ENCODE measurements around the gene UVRAG. TPM values are rescaled to one million over a fixed set of nuclear protein-coding genes. Genes with fewer than 3 reads are reported as not detected.
A peak's percentile ranks its signal among the peaks of the same experiment; 100 is the strongest.
"Not testable (repeated sequence)": the region's sequence is repeated elsewhere in the genome, so short reads cannot be mapped to it uniquely, and the experiment has no call there.

Gene UVRAG
- total and polyA plus RNA-seq, 4 donors, result 7.9 to 47.0 (median 20.1) TPM

DNA sequence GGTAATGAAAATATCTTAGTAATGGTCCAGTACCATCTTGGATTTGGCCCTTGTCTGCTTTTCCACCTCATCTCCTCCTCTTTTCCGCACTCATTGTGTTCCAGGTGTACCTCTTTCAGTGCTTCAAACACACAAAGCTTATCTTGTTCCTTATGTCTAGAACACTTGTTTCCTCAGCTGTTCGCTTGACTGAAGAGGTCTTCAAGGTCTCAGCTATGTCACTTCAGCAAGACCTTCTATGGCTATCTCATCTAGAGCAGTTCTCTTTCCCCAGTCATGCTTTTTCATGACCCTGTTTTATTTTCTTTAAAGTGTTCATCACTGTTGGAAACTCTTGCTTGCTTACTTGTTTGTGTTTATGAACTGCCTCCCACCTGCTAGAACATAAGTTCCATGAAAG lies 47.4 kb downstream of the UVRAG start:
- WGBS, 2 donors, result 98 to 99% methylated on average over 2 of the region's 2 CpGs
- Histone ChIP-seq H3K36me3 (ENCODE audit: control insufficient read depth in 1 of 2, insufficient read depth in 2 of 2, low read length in 1 of 2) (no peaks in the 10 kb centered on the region), H3K4me1 (ENCODE audit: control insufficient read depth in 1 of 2, insufficient read depth in 2 of 2, low read length in 2 of 2) (no peaks in the 10 kb centered on the region), H3K27me3 (ENCODE audit: control insufficient read depth in 1 of 2, insufficient read depth in 2 of 2, low read length in 1 of 2) (no peaks in the 10 kb centered on the region), H3K9me3 (ENCODE audit: control insufficient read depth, low read length) (no peaks in the 10 kb centered on the region), H3K4me3 (ENCODE audit: low read length in 2 of 2) (no peak overlapping the region), H3K27ac (ENCODE audit: low read depth in 1 of 2, low read length in 2 of 2) (no peak overlapping the region)
- intact Hi-C loops (cut with DNase I), result loop anchor here in 1 of 2 donors (10.0 kb wide), 1 partner anchor 158 kb away; no protein-coding TSS in a partner anchor
- no peak for ATAC-seq (ENCODE audit: low FRiP score)
- no peak for DNase-seq

DNA sequence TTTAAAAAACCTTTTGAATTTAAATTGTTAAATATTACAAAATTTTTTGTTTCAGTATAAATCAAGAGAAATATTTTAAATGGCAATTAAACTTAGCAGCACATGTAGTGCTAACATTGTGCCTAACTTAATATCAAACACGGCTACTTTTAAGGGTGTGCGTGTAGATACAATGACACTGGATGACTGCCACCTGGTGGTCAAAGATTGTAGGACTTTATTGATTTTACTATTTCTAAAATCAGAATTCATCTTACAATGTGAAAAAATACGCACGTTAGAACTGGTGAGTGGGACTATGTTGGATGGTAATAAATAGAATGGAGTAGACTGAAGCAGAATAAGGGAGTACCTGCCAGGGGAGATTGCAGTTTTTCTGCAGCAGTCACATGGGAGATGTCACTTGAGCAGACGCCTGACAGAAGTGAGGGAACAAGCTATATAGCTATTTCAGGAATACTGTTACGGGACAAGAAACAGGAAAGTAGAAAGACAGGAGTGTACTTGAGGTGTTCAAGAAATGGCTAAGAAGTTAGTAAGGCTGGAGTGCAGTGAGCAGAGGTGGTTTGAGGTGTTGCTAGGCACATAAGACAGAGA lies 52.9 kb downstream of the UVRAG start:
- Histone ChIP-seq H3K36me3 (ENCODE audit: control insufficient read depth in 1 of 2, insufficient read depth in 2 of 2, low read length in 1 of 2) (no peaks in the 10 kb centered on the region), H3K27me3 (ENCODE audit: control insufficient read depth in 1 of 2, insufficient read depth in 2 of 2, low read length in 1 of 2) (no peaks in the 10 kb centered on the region), H3K4me3 (ENCODE audit: low read length in 2 of 2) (no peak overlapping the region), H3K4me1 (ENCODE audit: control insufficient read depth in 1 of 2, insufficient read depth in 2 of 2, low read length in 2 of 2) (no peaks in the 10 kb centered on the region), H3K9me3 (ENCODE audit: control insufficient read depth, low read length) (no peaks in the 10 kb centered on the region), H3K27ac (ENCODE audit: low read depth in 1 of 2, low read length in 2 of 2) (no peak overlapping the region)
- intact Hi-C loops (cut with DNase I), result loop anchor here (1.0 to 10.0 kb wide), 3 partner anchors 65 to 163 kb away; no protein-coding TSS in a partner anchor
- no peak for DNase-seq
- peak; percentile 60 for ATAC-seq (ENCODE audit: low FRiP score)
- WGBS, 2 donors, result 28 to 36% methylated on average over 6 of the region's 6 CpGs

DNA sequence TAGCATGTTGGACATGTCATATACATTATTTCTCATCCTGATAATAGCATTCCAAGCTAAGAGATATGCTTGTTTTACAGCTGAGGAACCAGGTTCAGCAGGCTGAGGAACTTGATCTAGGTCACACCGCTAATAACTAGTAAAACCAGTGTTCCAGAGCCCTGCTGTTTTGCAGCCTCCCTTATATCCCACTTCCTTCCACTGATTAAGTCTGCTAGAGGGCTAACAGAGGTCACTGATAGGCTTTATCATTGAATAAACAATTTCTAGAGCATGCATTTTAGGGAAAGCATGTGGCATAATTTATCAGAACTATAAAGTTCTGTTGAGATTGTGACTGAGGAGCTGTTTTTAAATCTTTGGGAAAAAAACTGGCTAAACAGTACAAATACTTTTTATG lies 54.0 kb downstream of the UVRAG start:
- no peak for DNase-seq
- intact Hi-C loops (cut with DNase I), result loop anchor here (1.0 to 10.0 kb wide), 3 partner anchors 66 to 164 kb away; no protein-coding TSS in a partner anchor
- H3K27ac ChIP-seq (ENCODE audit: low read depth in 1 of 2, low read length in 2 of 2), result no peak overlapping the region
- no peaks in the 10 kb centered on the region for H3K9me3 ChIP-seq (ENCODE audit: control insufficient read depth, low read length)
- no peaks in the 10 kb centered on the region for H3K36me3 ChIP-seq (ENCODE audit: control insufficient read depth in 1 of 2, insufficient read depth in 2 of 2, low read length in 1 of 2)
- no peaks in the 10 kb centered on the region for H3K27me3 ChIP-seq (ENCODE audit: control insufficient read depth in 1 of 2, insufficient read depth in 2 of 2, low read length in 1 of 2)
- 31 to 59% methylated on average over 1 of the region's 1 CpG for WGBS, 2 donors
- no peaks in the 10 kb centered on the region for H3K4me1 ChIP-seq (ENCODE audit: control insufficient read depth in 1 of 2, insufficient read depth in 2 of 2, low read length in 2 of 2)
- no peak for ATAC-seq (ENCODE audit: low FRiP score)
- no peak overlapping the region for H3K4me3 ChIP-seq (ENCODE audit: low read length in 2 of 2)

DNA sequence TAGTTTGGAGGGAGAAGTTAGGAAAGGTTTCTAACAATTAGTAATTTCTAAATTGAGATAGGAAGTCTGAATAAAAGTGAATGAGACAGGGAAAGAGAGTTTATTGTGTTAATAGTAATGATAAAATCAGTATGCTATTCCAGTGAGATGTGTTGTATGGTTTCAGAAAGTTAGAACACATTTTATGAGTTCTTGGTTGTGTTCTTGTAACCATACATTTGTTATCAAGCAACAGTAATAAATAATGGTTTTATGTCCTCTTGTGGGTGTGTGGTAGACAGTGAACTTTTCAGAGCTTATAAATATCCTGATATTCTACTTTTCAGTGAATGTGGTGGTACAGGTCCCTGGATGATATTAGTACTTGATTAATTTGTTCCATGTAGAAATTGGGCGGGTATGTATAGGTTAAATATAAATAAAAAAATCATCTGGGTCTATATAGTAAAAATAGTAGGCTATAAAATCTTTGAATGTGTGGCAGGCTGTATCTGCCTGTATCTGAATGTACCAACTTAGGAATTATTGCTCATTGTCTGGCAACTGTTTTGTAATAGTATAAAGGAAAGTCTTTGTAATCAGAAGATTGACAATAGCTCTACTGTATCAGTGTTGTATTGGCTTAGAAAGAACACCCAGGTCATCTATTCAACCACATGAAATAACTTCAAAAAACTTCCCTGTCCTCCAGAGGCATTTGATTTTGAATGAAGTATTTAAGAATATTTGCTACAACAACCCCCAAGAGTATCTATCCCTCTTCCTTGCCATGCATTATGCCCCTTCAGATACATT lies 54.8 kb downstream of the UVRAG start:
- DNase-seq (no peak), ATAC-seq (ENCODE audit: low FRiP score) (no peak)
- H3K27me3 ChIP-seq (ENCODE audit: control insufficient read depth in 1 of 2, insufficient read depth in 2 of 2, low read length in 1 of 2), result no peaks in the 10 kb centered on the region
- 91 to 96% methylated on average over 1 of the region's 1 CpG for WGBS, 2 donors
- H3K36me3 ChIP-seq (ENCODE audit: control insufficient read depth in 1 of 2, insufficient read depth in 2 of 2, low read length in 1 of 2), result no peaks in the 10 kb centered on the region
- intact Hi-C loops (cut with DNase I), result loop anchor here in 1 of 2 donors (2.0 to 10.0 kb wide), 2 partner anchors 67 to 165 kb away; no protein-coding TSS in a partner anchor
- H3K9me3 ChIP-seq (ENCODE audit: control insufficient read depth, low read length), result no peaks in the 10 kb centered on the region
- H3K4me3 ChIP-seq (ENCODE audit: low read length in 2 of 2), result no peak overlapping the region
- no peak overlapping the region for H3K27ac ChIP-seq (ENCODE audit: low read depth in 1 of 2, low read length in 2 of 2)
- H3K4me1 ChIP-seq (ENCODE audit: control insufficient read depth in 1 of 2, insufficient read depth in 2 of 2, low read length in 2 of 2), result no peaks in the 10 kb centered on the region

DNA sequence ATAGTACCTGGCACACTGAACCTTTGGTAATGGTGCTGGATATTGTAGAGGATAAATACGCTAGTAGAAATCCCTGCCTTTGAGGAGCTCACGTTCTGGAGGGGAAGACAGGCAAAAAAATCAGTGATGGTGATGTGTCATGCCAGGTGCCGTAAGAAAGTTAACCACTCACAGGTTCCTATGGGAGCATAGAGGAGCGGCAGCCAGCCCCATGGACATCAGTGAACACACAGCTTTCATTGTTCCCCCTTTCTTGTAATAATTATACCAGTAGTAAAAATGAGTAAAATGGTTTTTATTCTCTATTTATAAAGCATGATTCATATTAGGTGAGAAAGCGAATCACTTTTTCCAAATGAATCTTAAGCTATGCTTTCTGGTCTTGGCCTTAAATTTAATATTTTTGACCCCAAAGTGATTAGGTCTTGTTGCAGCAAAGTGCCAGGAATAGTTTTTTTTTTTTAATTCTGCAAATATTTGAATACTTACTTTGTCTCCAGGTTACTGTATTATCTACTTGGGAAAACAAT lies 57.9 kb downstream of the UVRAG start:
- no peak overlapping the region for H3K4me3 ChIP-seq (ENCODE audit: low read length in 2 of 2)

DNA sequence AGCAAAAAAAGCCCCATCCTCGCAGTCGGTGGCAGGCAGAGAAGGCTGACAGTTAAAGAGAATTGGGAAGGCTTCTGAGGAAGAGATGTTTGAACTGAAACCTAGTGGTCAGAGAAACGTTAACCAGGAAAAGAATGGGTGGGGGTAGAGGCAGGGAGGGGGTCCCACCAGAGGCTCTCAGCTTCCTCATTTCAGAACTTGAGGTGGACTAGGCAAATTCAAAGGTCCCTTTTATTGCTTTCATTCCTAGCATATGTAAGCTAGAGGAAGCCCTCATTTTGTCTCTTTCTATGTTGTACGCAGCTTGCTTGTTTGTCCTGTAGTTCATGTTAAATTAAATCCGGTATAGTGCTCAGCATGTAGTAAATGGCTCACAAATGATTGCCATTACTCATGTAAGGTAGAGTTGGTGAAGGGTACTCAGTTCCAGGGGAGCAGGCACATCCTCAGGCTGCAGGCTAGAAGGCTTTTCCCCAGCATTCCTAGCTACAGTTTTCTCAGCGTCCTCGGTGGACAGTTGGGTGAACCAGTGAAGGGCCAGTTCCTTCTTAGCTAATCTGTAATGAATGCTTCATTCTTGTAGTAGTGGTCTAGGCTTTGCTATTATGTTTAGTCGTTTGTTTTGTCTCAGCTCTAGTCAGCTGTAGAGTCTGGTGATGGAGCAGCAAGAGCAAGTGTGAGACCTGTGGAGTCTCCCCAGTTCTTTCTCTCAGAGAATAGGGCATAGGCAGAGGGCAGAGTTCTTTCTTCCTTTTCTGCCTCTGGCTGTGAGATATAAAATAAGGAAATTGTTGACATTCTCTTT lies 58.6 kb downstream of the UVRAG start:
- DNase-seq, result no peak
- 80% methylated on average over 8 of the region's 8 CpGs for WGBS, 2 donors
- no peaks in the 10 kb centered on the region for H3K36me3 ChIP-seq (ENCODE audit: control insufficient read depth in 1 of 2, insufficient read depth in 2 of 2, low read length in 1 of 2)
- H3K9me3 ChIP-seq (ENCODE audit: control insufficient read depth, low read length), result no peaks in the 10 kb centered on the region
- no peak for ATAC-seq (ENCODE audit: low FRiP score)
- no peaks in the 10 kb centered on the region for H3K4me1 ChIP-seq (ENCODE audit: control insufficient read depth in 1 of 2, insufficient read depth in 2 of 2, low read length in 2 of 2)
- H3K27ac ChIP-seq (ENCODE audit: low read depth in 1 of 2, low read length in 2 of 2), result no peak overlapping the region
- H3K4me3 ChIP-seq (ENCODE audit: low read length in 2 of 2), result no peak overlapping the region
- intact Hi-C loops (cut with DNase I), result no loop called here
- no peaks in the 10 kb centered on the region for H3K27me3 ChIP-seq (ENCODE audit: control insufficient read depth in 1 of 2, insufficient read depth in 2 of 2, low read length in 1 of 2)

More for the DNA sequence above, 57.9 kb downstream of the UVRAG start:
- no peak overlapping the region for H3K27ac ChIP-seq (ENCODE audit: low read depth in 1 of 2, low read length in 2 of 2)
- 69 to 72% methylated on average over 5 of the region's 5 CpGs for WGBS, 2 donors
- DNase-seq (no peak), ATAC-seq (ENCODE audit: low FRiP score) (no peak)
- no peaks in the 10 kb centered on the region for H3K4me1 ChIP-seq (ENCODE audit: control insufficient read depth in 1 of 2, insufficient read depth in 2 of 2, low read length in 2 of 2)
- no peaks in the 10 kb centered on the region for H3K36me3 ChIP-seq (ENCODE audit: control insufficient read depth in 1 of 2, insufficient read depth in 2 of 2, low read length in 1 of 2)
- no peaks in the 10 kb centered on the region for H3K27me3 ChIP-seq (ENCODE audit: control insufficient read depth in 1 of 2, insufficient read depth in 2 of 2, low read length in 1 of 2)
- no peaks in the 10 kb centered on the region for H3K9me3 ChIP-seq (ENCODE audit: control insufficient read depth, low read length)
- intact Hi-C loops (cut with DNase I), result no loop called here

DNA sequence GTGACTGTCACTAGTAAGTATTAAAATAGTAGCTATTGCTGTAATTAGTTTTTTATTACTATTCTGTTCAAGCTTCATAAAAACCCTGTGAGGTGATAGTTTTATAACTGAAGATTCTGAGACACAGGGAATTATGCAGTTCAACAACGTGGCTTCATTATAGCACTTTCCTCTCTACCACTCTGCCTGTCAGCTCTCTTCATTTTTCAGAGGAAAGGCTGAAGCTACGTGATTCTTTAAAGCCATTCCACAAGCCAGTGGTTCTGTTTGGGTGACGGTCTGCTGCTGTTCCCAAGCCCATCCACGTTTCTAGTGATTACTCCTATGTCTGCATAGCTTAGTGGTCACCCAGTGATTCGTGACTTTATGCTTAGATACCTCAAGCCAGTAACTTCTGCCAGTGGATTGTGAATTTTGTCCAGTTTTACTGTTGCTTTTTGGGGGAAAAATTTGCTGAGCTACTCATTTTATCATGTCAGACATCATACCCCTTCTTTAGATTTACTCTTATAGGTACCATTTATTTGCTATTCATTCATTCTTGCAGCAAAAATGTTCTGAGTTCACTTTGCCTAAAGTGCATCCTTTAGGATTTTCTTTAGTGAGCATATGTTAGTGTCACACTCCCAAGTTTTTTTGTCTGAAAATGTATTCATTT lies 59.8 kb downstream of the UVRAG start:
- no peaks in the 10 kb centered on the region for H3K4me1 ChIP-seq (ENCODE audit: control insufficient read depth in 1 of 2, insufficient read depth in 2 of 2, low read length in 2 of 2)
- intact Hi-C loops (cut with DNase I), result no loop called here
- 73 to 80% methylated on average over 5 of the region's 5 CpGs for WGBS, 2 donors

DNA sequence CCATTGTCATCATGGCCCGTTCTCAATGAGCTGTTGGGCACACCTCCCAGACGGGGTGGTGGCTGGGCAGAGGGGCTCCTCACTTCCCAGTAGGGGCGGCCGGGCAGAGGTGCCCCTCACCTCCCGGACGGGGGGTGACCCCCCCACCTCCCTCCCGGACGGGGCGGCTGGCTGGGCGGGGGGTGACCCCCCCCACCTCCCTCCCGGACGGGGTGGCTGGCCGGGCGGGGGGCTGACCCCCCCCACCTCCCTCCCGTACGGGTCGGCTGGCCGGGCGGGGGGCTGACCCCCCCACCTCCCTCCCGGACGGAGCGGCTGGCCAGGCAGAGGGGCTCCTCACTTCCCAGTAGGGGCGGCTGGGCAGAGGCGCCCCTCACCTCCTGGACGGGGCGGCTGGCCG lies 62.3 kb downstream of the UVRAG start:
- H3K4me3 ChIP-seq (ENCODE audit: low read length in 2 of 2); ATAC-seq (ENCODE audit: low FRiP score); H3K27me3 ChIP-seq (ENCODE audit: control insufficient read depth in 1 of 2, insufficient read depth in 2 of 2, low read length in 1 of 2); H3K4me1 ChIP-seq (ENCODE audit: control insufficient read depth in 1 of 2, insufficient read depth in 2 of 2, low read length in 2 of 2); DNase-seq; H3K36me3 ChIP-seq (ENCODE audit: control insufficient read depth in 1 of 2, insufficient read depth in 2 of 2, low read length in 1 of 2); H3K27ac ChIP-seq (ENCODE audit: low read depth in 1 of 2, low read length in 2 of 2); H3K9me3 ChIP-seq (ENCODE audit: control insufficient read depth, low read length); intact Hi-C loops (cut with DNase I): not testable (repeated sequence)
- 93% methylated on average over 26 of the region's 27 CpGs; no CpG with 5 or more reads in 1 of the 2 donors for WGBS, 2 donors

More for the DNA sequence above, 59.8 kb downstream of the UVRAG start:
- ATAC-seq (ENCODE audit: low FRiP score) (no peak), DNase-seq (no peak)
- Histone ChIP-seq H3K27ac (ENCODE audit: low read depth in 1 of 2, low read length in 2 of 2) (no peak overlapping the region), H3K36me3 (ENCODE audit: control insufficient read depth in 1 of 2, insufficient read depth in 2 of 2, low read length in 1 of 2) (no peaks in the 10 kb centered on the region), H3K27me3 (ENCODE audit: control insufficient read depth in 1 of 2, insufficient read depth in 2 of 2, low read length in 1 of 2) (no peaks in the 10 kb centered on the region), H3K9me3 (ENCODE audit: control insufficient read depth, low read length) (no peaks in the 10 kb centered on the region), H3K4me3 (ENCODE audit: low read length in 2 of 2) (no peak overlapping the region)
